Stimulated activated CD4-positive, alpha-beta T cell treated with anti-CD3 and anti-CD28 coated beads, Interleukin-4, amount 100 ng/mL, for 24 hours (primary cell): ENCODE results near the gene ZNF76.

Experiments
- DNase-seq: peaks from one replicate; pipeline ENCODE4 v3.0.0-alpha.2; 2020

ZNF76 gene

GRCh38 chr6:35238843-35239289 is 20.7 kb upstream of the ZNF76 start:
- no peak for DNase-seq

GRCh38 chr6:35239581-35239980 is 20.0 kb upstream of the ZNF76 start:
- DNase-seq, result no peak

GRCh38 chr6:35240838-35241801 is 18.4 kb upstream of the ZNF76 start:
- peak; percentile 77 for DNase-seq

- no peak for DNase-seq
These were observed 17.0 kb upstream of the ZNF76 start for GRCh38 chr6:35242486-35242885.

GRCh38 chr6:35242906-35243305 is 16.6 kb upstream of the ZNF76 start:
- DNase-seq, result no peak

GRCh38 chr6:35243386-35243958 is 16.1 kb upstream of the ZNF76 start:
- no peak for DNase-seq

- no peak for DNase-seq
These were observed 15.0 kb upstream of the ZNF76 start for GRCh38 chr6:35244551-35244950.

- no peak for DNase-seq
These were observed 11.8 kb upstream of the ZNF76 start for GRCh38 chr6:35247642-35248231.

GRCh38 chr6:35248300-35248699 is 11.2 kb upstream of the ZNF76 start:
- DNase-seq, result no peak

- no peak for DNase-seq
These were observed 10.6 kb upstream of the ZNF76 start for GRCh38 chr6:35248965-35249364.

GRCh38 chr6:35251949-35252348 is 7.6 kb upstream of the ZNF76 start:
- no peak for DNase-seq

- no peak for DNase-seq
These were observed 6.3 kb upstream of the ZNF76 start for GRCh38 chr6:35253249-35253648.

GRCh38 chr6:35258336-35258735 is 1.2 kb upstream of the ZNF76 start:
- DNase-seq, result no peak

GRCh38 chr6:35258858-35259193 is 709 bp upstream of the ZNF76 start:
- DNase-seq, result no peak

- peak; percentile 72 for DNase-seq
These were observed 534 bp downstream of the ZNF76 start for GRCh38 chr6:35259948-35260590.

GRCh38 chr6:35260591-35261570 is 1.3 kb downstream of the ZNF76 start:
- no peak for DNase-seq

GRCh38 chr6:35262596-35262995 is 3.1 kb downstream of the ZNF76 start:
- no peak for DNase-seq

- DNase-seq, result no peak
These were observed 5.2 kb downstream of the ZNF76 start for GRCh38 chr6:35264550-35265274.

- no peak for DNase-seq
These were observed 6.0 kb downstream of the ZNF76 start for GRCh38 chr6:35265523-35265922.

- DNase-seq, result no peak
These were observed 7.9 kb downstream of the ZNF76 start for GRCh38 chr6:35267446-35267845.

GRCh38 chr6:35267897-35268296 is 8.4 kb downstream of the ZNF76 start:
- no peak for DNase-seq

- DNase-seq, result no peak
These were observed 12.5 kb downstream of the ZNF76 start for GRCh38 chr6:35272005-35272404.
